NCI-H187 (cell line): ENCODE measurements around the gene LFNG.
A peak's percentile ranks its signal among the peaks of the same experiment; 100 is the strongest.

ENCODE experiments used
- DNase-seq, 2 experiments: peaks; one replicate each; lab custom pipeline; 2025; lab: John Stamatoyannopoulos, UW

The LFNG gene

DNA sequence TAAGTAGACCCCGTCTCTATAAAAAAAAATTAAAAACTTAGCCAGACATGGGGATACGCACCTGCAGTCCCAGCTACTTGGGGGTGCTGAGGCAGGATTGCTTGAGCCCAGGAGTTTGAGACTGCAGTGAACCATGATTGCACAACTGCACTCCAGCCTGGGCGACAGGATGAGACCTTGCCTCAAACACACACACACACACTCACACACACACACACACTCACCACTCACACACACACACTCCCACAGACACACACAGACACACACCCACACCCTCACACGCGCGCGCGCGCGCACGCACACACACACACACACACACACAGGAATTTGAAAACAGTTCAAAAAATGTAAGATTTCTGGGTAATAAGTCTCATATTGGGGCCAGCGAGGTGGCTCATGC is 34.7 kb upstream of the LFNG start:
- DNase-seq = no peak

DNA sequence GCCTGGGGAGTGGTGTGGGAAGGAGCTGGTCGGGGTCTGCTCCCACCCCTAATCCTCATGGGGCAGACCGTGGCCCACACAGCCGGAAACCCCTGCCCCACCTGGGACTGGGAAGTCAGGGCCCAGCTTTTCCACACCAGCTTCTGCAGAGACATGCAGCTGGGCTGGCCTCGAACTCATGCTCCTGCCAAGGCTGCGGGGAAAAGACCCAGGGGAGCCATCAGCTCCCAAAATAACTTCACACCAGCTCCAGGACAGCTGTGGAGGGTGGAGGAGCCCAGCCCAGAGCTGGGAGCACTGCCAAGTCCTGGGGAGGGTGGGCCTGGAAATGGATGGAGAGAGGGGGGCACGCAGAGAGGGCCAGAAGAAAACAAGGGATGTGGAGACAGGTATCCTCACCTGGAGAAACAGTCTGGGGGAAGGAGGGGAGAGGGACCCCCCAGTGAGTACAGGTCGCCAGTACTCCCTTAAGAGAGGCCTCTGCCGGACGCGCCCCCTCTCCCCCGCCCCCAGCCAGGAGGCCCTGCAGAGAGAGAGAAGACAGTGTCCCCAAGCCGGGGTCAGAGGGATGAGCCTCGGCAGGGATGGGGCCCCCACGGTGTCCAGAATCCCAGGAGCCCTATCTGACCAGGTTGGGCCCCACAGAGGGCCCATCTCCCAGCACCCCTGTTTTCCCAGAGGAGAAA is 31.8 kb upstream of the LFNG start:
- no peak for DNase-seq

GRCh38 chr7:2488272-2488645 is 31.3 kb upstream of the LFNG start:
- DNase-seq = no peak

- DNase-seq = no peak
These were observed 30.9 kb upstream of the LFNG start for GRCh38 chr7:2488681-2489080.

DNA sequence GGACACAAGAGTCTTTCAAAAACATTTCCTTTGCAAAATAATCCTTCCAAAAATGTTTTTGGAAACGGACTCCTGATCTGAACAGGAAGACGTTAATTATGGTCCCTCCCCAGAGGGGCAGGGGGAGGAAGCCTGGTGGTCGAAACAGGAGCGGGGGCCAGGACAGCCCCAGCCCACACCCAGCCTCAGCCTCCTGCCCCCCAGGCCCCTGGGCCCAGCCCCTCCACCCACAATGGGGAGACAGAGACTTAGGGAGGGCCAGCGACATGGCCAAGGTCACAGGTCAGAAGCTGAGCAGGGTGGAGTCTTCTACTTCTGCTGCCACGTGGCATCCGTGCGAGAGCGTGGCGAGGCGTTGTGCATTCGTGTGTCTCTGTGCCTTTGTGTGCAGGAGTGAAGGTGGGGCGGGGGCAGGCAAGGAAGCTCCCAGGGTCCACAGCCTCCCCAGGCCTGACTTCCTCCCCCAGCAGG is 29.4 kb upstream of the LFNG start:
- DNase-seq = no peak

DNA sequence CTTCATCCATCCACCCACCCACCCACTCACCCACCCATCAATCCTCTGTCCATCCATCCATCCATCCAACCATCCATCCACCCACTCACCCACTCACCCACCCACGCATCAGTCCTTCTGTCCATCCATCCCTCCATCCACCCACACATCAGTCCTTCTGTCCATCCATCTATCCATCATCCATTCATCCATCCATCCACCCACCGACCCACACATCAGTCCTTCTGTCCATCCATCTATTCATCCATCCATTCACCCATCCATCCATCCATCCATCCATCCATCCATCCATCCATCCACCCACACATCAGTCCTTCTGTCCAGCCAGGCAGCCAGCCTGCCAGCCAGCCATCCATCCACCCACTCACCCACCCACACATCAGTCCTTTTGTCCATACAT is 27.5 kb upstream of the LFNG start:
- no peak for DNase-seq

DNA sequence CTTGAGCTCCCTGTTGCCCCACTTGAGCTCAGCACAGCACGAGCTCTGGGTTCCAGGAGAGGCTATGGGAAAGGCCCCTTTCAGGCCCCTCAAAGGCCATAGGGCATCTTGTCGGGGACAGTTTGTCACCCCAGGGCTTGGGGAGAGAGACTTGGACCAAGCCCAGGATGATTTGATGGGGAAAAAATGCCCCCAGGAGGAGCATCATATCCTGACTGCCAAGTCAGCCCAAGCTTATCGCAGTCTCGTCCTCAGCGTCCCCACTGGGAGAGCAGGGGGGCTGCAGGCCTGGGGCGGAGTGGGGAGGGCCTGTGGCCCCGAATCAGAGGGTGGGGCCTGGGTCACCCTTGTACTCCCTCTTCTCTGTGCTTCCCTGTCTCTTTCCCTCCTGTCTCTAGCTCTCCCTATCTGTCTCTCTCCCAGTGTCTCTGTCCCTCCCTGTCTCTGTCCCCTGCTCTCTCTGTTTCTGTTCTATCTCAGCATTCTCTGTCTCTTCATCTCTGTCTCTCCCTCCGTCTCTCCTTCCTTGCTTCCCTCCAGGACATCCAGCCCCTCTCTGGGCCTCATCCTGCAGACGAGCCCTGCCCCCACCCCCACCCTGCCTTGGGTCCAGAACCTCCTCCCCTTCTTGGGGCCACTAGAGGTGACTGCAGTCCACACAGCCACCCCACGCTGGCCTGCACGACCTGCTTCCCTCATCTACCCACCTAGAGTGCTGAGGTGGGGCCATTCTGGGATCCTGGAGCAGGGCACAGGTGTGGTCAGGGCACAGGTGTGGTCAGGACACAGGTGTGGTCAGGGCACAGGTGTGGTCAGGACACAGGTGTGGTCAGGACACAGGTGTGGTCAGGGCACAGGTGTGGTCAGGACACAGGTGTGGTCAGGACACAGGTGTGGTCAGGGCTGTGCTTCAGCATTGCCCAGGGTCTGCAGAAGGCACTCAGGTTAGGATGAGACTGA is 26.1 kb upstream of the LFNG start:
- DNase-seq = no peak

DNA sequence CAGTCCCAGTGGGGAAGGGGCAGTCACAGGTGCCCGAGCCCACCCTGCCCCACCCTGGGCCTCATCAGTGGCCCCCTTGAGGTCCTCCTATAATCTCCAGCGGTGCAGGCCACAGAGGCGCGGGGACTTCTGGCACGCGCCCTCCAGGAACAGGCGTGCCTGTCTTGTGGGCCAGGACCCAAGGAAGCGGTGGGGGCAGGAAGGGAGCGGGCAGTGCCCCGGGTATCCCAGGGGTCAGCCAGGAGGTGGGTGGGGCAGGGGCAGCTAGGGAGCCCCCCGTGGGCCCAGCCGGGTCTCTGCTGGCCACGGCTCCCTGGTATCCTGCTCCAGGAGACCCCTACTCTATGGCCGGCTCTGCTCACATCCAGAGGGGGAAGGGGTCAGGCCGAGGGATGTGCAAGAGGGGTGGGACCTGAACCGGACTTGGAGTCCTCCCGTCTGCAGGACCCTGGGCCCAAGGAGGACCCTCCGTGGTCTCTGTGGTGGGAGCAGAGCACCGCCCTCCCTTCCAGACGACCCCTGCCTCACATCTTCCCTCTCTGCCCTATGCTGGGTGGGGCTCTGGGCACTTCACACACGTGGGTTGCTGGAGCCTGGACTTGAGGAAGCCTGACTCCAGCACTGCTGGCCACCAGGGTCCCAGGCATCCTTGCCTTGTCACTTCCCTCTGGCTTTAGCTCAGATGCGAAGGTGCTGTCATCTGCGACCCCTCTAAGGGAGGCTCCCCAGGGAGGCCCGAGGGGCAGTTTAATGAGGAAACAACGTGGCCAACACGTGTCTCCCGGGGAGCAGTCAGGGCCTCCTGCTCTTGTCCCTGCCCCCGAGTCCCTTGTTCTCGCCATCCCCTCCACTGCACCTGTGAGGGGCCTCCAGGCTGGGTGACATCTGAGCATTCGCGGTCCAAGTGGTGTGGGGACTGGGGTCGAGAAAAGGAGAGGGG is 25.1 kb upstream of the LFNG start:
- DNase-seq = no peak

DNA sequence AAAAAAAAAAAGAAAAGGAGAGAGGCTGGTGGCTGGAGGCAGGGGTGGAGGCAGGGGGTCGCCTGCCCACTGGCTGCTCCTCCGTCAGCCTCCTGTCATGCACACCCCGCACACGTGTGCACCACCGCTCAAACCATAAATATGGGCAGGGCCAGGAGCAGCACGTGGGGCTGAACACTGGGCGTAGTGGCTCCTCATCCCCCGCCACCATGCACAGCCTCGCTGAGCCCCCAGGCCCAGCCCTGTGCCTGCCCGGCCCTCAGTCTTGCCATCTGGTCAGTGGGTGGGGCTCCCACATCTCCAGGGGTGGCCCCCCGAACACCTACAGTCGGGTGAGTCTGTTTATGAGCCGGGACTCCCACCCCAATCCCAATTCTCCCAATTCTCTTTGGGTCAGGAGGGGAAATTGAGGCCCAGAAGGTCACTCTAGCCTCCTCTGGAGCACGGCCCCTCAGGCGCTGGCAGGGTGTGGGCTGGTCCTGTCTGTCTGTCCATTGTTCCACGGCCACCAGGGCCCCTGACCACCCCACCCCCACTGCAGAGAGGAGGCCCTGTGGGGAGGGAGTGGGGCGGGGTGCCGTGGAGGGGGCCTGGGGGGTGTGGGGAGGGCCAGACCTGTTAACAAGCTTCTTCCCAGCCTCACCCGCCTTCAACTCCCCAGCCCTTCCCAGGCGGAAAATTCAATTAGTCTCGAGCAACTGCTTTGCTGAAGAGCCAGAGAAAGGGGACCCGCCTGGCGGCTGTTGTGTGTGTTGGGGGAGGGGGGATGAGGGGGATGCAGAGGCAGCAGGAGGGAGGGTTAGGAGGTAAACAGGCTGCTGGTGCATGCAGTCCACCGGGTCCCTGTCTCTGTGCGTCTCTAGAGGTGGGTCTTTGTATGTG is 23.9 kb upstream of the LFNG start:
- peak in 1 of 2 experiments; percentile 10 for DNase-seq

DNA sequence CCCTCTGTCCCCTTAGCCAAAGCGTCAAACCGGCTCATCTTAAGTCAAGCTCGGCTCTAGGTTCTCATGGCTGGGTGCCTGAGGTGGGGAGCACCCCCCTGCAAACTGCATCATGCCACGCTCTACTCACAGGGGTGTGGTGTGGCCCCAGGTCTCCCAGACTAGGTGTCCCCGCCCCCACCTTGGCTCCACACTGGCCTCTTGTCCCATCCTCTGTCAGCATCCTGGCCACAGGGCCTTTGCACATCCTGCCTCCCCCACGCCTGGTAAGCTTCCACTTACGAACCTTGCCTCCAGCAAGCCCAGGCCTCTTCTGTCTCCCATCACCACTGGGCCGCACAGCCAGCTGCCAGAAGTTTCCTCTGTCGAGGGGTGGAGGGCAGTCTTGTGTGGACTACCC is 23.2 kb upstream of the LFNG start:
- DNase-seq = no peak

- no peak for DNase-seq
These were observed 22.5 kb upstream of the LFNG start for GRCh38 chr7:2497065-2497464.

DNA sequence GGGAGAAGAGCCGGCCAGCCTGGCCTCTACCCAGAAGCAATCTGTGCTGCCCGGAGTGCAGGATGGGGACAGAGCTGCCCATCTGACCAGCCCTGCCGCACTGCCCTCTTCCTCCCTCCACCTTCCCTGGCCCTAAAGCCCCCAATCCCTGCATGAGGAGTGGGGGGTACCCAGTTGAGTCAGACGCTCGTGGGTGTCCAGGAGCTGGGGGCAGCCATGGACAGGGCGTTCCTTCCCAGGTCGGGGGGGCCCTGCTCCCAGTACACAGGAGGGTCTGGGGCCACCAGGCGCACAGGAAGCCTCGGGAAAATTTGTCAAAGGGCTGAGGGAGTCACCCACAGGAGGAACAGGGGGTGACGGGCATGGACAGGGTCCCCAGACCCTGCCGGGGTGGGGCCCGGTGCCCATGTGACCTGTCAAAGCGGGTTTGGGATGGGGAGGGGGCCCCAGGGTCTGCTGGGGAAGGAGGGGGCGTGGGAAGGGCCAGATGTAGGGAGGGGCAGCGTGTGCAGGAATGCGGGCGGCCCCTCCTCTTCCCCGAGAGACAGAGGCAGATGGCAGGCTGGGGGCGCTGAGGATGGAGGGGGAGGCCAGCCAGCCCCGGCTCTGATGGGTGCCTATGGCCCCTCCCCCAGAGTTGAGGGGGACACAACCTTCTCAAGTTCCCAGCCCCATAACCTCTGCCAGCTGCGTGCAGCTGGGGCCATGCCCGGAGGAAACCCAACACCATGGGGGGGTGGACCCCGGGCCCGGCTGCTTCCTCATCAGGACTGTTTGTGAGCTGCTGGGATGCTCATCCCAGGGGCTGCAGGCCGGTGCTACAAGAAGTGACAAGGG is 21.9 kb upstream of the LFNG start:
- no peak for DNase-seq

DNA sequence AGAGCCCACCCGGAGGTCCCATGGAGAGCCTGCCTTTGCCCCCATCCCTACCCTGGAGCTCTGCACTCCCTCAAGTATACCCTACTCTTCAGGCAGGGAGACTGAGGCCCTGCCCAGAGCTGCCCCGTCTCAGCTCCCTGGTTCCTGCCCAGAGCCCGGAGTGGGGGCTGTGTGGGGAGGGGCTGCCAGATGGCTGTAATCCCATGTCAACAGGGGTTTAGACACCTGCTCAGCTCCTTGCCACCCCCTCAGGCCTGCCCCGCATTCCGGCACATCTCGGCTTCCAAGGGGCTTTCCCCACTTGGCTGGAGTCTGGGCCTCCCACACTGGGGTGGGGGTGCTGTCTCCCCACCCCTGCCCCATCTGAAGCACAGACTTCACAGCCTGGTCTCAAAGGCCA is 20.9 kb upstream of the LFNG start:
- no peak for DNase-seq

- no peak for DNase-seq
These were observed 20.4 kb upstream of the LFNG start for GRCh38 chr7:2499181-2499580.

DNA sequence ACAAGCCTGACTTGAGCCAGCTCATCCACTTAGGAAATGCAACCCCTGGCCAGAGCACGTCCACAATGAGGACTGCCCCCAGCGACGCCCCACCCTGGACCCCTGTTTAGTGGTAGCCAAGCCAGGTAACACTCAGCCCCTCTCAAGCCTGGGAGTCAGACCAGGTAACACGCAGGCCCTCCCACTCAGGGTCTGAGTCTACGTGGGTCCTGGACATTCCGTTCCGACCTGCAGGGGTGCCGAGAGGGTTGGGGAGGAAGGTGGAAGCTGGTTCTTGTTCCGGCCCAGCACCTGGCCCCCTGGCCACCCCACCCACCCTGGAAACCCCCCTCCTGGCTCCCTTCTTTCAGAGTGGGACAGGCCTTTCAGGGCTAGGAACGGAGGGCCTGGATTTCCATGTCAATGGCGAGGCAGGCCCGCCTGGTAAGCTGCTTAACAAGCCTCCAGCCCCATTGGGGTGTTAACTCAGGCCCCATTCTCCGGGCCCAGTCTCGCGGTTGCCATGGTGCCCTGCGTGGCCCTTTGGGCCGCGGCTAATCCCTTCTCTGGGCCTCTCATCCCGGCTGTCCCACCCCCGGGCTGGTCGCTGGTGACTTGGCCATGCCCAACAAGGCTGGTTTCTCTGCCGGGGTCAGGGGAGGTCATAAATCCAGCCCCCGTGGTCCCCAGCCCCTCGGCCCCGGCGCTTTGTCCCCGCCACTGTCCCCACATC is 19.7 kb upstream of the LFNG start:
- no peak for DNase-seq

DNA sequence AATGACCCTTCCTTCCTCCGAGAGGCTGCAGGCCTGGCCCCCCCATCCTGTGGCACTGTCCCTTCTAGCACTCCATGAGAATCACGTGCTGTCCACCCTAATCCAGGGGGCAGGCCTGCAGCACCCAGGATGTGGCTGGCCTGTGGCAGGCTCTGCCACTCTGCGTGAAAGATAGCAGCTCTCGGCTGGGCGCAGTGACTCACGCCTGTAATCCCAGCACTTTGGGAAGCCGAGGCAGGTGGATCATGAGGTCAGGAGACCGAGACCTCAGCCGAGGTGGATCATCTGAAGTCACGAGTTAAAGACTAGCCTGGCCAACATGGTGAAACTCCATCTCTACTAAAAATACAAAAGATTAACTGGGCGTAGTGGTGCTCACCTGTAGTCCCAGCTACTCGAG is 18.9 kb upstream of the LFNG start:
- no peak for DNase-seq

DNA sequence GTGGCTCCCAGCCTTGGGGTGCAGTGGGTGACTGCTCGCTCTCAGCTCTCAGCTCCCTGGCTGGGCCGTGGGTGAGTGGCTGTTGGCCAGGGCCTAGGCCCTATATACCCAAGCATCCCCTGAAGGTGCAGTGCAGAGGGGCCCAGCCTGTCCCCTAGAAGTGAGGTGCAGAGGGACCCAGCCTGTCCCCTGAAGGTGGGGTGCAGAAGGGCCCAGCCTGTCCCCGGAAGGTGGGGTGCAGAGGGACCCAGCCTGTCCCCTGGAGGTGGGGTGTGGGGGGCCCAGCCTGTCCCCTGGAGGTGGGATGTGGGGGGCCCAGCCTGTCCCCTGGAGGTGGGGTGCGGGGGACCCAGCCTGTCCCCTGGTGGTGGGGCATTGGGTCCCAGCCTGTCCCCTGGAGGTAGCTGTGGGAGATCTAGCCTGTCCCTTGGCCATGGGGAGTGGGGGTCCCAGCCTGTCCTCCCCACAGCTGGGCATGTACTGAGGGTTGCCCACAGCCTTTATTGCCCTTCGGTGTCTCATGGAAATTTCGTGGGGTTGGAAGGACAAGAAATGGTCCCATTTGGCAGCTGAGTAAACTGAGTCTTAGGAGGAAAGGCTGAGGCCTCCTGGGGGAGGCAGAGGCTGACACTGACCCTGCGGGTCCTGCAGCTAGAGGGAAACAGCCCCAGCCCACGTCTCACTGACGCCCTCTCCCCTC is 17.5 kb upstream of the LFNG start:
- no peak for DNase-seq

GRCh38 chr7:2502647-2502966 is 17.0 kb upstream of the LFNG start:
- DNase-seq = no peak
